Epithelial cell of esophagus (primary cell): ENCODE data around the gene RCOR1.

ENCODE experiments used
- DNase-seq: peaks from one replicate; pipeline ENCODE4 v3.0.0; 2010; ENCODE audit warnings: low read depth
- H3K4me3 ChIP-seq: 2 replicates; pipeline ENCODE4 v1.5.1; 2011; ENCODE audit warnings: mild to moderate bottlenecking, low read length, control low read depth
- CTCF ChIP-seq: IDR thresholded peaks from 2 replicates; pipeline ENCODE4 v1.5.1; 2011; ENCODE audit warnings: low read depth, mild to moderate bottlenecking, low read length, control low read depth, inconsistent platforms; ENCODE audit not compliant: insufficient read depth; ENCODE audit errors: missing control alignments

RCOR1 gene

GRCh38 chr14:102646615-102647014 is 54.2 kb downstream of the RCOR1 start:
- no peak overlapping the region for H3K4me3 ChIP-seq
- DNase-seq, result no peak

GRCh38 chr14:102652194-102652593 is 59.7 kb downstream of the RCOR1 start:
- H3K4me3 ChIP-seq, result no peak overlapping the region
- TF ChIP-seq CTCF, result no peak
- no peak for DNase-seq

More at GRCh38 chr14:102646615-102647014, 54.2 kb downstream of the RCOR1 start:
- no peak for TF ChIP-seq CTCF

- TF ChIP-seq CTCF, result no peak
- H3K4me3 ChIP-seq, result no peak overlapping the region
- DNase-seq, result peak; percentile 66
These were observed 61.8 kb downstream of the RCOR1 start for GRCh38 chr14:102654298-102654697.

GRCh38 chr14:102655137-102655536 is 62.7 kb downstream of the RCOR1 start:
- DNase-seq, result peak; percentile 65
- no peak for TF ChIP-seq CTCF
- H3K4me3 ChIP-seq, result no peak overlapping the region

GRCh38 chr14:102659797-102660196 is 67.3 kb downstream of the RCOR1 start:
- peak; percentile 52 for DNase-seq
- TF ChIP-seq CTCF, result no peak
- no peak overlapping the region for H3K4me3 ChIP-seq

- TF ChIP-seq CTCF, result no peak
- DNase-seq, result no peak
- no peak overlapping the region for H3K4me3 ChIP-seq
These were observed 69.2 kb downstream of the RCOR1 start for GRCh38 chr14:102661614-102662013.

- no peak overlapping the region for H3K4me3 ChIP-seq
- no peak for DNase-seq
- no peak for TF ChIP-seq CTCF
These were observed 70.4 kb downstream of the RCOR1 start for GRCh38 chr14:102662636-102663430.
